Measurements from ENCODE around the gene KAT2B. TPM values are rescaled to one million over a fixed set of nuclear protein-coding genes. Genes with fewer than 3 reads are reported as not detected.
"Not testable (repeated sequence)": the region's sequence is repeated elsewhere in the genome, so short reads cannot be mapped to it uniquely, and the experiment has no call there.

KAT2B gene
- polyA plus RNA-seq, 1 donor from 2014 or later = 14.2 TPM

DNA sequence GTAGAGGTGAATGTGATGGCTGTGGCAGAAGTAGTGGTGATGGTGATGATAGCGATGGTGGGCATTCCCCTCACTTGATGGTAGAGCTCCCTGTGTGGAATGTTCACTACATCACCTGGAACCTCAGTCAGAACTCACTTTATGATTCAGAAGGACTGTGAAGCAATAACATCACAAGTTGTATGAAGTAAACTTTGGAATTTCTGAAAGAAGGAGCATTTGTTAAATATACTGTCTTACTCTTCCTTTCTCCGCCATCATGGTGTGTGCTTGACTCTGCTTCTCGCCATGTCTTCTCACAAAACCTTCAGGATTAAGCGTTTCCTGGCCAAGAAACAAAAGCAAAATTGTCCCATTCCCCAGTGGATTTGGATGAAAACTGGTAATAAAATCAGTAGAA, 28.1 kb upstream of the KAT2B start, which contains the start of gene PP2D1:
PP2D1 (minus strand) TSS at position 101 of the 400 bp plus-strand sequence. CDS start 192 bp downstream, outside the sequence.
- Histone ChIP-seq H3K4me3 (ENCODE audit: low read length) (no peak within 1 kb of the TSS), H3K9me3 (ENCODE audit: low read length) (no peaks in the 10 kb centered on the region), H3K4me2 (ENCODE audit: low read length) (no peak within 1 kb of the TSS), H3K9me2 (ENCODE audit: insufficient read depth, low read length) (no peaks in the 10 kb centered on the region), H3K9ac (ENCODE audit: low read length) (no peak within 1 kb of the TSS), H3K36me3 (ENCODE audit: insufficient read depth, low read length) (no peaks in the 10 kb centered on the region), H4K20me1 (ENCODE audit: insufficient read depth) (no peaks in the 10 kb centered on the region), H3K27ac (ENCODE audit: low read length) (no peak within 1 kb of the TSS), H3K27me3 (ENCODE audit: insufficient read depth, low read depth, low read length) (no peaks in the 10 kb centered on the region), H3K79me2 (replicated peaks; ENCODE audit: insufficient read depth, low read length) (no peaks in the 10 kb centered on the region), H2AFZ (ENCODE audit: low read depth, low read length) (no peak within 1 kb of the TSS), H3F3A (ENCODE audit: insufficient read depth, low read length, poor library complexity, severe bottlenecking) (no peaks in the 10 kb centered on the region)
- TF ChIP-seq SMC3 (conservative IDR thresholded peaks at IDR 0.05; ENCODE audit: poor library complexity) (no peak), EP300 (conservative IDR thresholded peaks at IDR 0.05; ENCODE audit: poor library complexity, severe bottlenecking) (no peak), MXI1 (conservative IDR thresholded peaks at IDR 0.05; ENCODE audit: poor library complexity, severe bottlenecking) (no peak), EZH2 (IDR thresholded peaks at IDR 0.05; ENCODE audit: borderline replicate concordance, insufficient read depth, low read length, poor library complexity, severe bottlenecking) (no peak), POLR2AphosphoS5 (IDR thresholded peaks at IDR 0.05) (no peak), RAD21 (conservative IDR thresholded peaks at IDR 0.05) (no peak), TAF1 (IDR thresholded peaks at IDR 0.05; ENCODE audit: low read depth) (no peak)
- TF ChIP-seq, protein P1, sequence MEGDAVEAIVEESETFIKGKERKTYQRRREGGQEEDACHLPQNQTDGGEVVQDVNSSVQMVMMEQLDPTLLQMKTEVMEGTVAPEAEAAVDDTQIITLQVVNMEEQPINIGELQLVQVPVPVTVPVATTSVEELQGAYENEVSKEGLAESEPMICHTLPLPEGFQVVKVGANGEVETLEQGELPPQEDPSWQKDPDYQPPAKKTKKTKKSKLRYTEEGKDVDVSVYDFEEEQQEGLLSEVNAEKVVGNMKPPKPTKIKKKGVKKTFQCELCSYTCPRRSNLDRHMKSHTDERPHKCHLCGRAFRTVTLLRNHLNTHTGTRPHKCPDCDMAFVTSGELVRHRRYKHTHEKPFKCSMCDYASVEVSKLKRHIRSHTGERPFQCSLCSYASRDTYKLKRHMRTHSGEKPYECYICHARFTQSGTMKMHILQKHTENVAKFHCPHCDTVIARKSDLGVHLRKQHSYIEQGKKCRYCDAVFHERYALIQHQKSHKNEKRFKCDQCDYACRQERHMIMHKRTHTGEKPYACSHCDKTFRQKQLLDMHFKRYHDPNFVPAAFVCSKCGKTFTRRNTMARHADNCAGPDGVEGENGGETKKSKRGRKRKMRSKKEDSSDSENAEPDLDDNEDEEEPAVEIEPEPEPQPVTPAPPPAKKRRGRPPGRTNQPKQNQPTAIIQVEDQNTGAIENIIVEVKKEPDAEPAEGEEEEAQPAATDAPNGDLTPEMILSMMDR (IDR thresholded peaks at IDR 0.05; ENCODE audit: poor library complexity, severe bottlenecking) = no peak
- TF ChIP-seq, protein P2, sequence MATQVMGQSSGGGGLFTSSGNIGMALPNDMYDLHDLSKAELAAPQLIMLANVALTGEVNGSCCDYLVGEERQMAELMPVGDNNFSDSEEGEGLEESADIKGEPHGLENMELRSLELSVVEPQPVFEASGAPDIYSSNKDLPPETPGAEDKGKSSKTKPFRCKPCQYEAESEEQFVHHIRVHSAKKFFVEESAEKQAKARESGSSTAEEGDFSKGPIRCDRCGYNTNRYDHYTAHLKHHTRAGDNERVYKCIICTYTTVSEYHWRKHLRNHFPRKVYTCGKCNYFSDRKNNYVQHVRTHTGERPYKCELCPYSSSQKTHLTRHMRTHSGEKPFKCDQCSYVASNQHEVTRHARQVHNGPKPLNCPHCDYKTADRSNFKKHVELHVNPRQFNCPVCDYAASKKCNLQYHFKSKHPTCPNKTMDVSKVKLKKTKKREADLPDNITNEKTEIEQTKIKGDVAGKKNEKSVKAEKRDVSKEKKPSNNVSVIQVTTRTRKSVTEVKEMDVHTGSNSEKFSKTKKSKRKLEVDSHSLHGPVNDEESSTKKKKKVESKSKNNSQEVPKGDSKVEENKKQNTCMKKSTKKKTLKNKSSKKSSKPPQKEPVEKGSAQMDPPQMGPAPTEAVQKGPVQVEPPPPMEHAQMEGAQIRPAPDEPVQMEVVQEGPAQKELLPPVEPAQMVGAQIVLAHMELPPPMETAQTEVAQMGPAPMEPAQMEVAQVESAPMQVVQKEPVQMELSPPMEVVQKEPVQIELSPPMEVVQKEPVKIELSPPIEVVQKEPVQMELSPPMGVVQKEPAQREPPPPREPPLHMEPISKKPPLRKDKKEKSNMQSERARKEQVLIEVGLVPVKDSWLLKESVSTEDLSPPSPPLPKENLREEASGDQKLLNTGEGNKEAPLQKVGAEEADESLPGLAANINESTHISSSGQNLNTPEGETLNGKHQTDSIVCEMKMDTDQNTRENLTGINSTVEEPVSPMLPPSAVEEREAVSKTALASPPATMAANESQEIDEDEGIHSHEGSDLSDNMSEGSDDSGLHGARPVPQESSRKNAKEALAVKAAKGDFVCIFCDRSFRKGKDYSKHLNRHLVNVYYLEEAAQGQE (IDR thresholded peaks at IDR 0.05; ENCODE audit: borderline replicate concordance) = no peak

DNA sequence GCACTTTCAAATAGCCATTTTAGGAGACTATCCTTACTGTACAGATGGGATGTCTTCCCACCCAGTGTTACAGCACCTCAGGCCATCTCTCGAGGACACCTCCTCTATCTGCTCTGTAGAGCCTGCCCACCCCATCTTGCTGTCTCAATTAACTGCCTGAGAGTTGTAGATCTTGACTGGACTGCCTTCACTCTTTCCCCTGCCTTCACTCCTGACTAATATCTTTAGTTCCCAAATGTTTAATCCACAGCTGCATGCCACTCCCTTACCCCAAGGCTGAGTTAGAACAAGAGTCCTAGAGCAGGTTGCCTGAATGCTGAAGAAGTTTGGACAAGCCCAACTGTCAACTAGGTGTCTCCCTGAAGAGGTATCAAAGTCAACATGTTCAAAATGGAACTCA, 26.9 kb upstream of the KAT2B start:
- Histone ChIP-seq H3K4me2 (ENCODE audit: low read length) (no peak overlapping the region), H3K27me3 (ENCODE audit: insufficient read depth, low read depth, low read length) (no peaks in the 10 kb centered on the region), H3K9me3 (ENCODE audit: low read length) (no peaks in the 10 kb centered on the region), H3K36me3 (ENCODE audit: insufficient read depth, low read length) (no peaks in the 10 kb centered on the region), H3K79me2 (replicated peaks; ENCODE audit: insufficient read depth, low read length) (no peaks in the 10 kb centered on the region), H3K4me3 (ENCODE audit: low read length) (no peak overlapping the region), H3K27ac (ENCODE audit: low read length) (no peak overlapping the region), H3K9ac (ENCODE audit: low read length) (no peak overlapping the region), H3K9me2 (ENCODE audit: insufficient read depth, low read length) (no peaks in the 10 kb centered on the region), H2AFZ (ENCODE audit: low read depth, low read length) (no peak overlapping the region), H4K20me1 (ENCODE audit: insufficient read depth) (no peaks in the 10 kb centered on the region), H3F3A (ENCODE audit: insufficient read depth, low read length, poor library complexity, severe bottlenecking) (no peaks in the 10 kb centered on the region)
- no peak for TF ChIP-seq TAF1 (IDR thresholded peaks at IDR 0.05; ENCODE audit: low read depth)
- no peak for TF ChIP-seq SMC3 (conservative IDR thresholded peaks at IDR 0.05; ENCODE audit: poor library complexity)

DNA sequence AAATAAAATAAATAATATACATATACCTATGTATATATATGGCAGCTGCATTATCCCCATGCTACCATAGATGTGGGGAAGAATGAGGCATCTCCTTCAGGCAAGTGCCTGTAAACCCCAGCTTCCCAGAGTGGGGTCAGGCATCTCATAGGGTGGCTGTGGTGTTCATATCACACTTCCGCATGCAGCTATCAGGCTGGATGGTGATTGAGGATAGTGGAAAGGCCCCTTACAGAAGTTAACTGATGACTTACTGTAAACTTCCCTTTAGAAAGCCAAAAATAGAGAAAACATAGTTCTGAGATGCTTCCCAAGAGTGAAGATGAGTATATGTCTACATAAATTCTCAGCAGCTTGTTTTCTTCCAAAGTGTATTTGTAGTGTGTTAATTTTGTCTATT, 24.7 kb upstream of the KAT2B start:
- TF ChIP-seq SMC3 (conservative IDR thresholded peaks at IDR 0.05; ENCODE audit: poor library complexity) (no peak), EP300 (conservative IDR thresholded peaks at IDR 0.05; ENCODE audit: poor library complexity, severe bottlenecking) (no peak)
- H3K4me3 ChIP-seq (ENCODE audit: low read length) = no peak overlapping the region
- no peaks in the 10 kb centered on the region for H3K27me3 ChIP-seq (ENCODE audit: insufficient read depth, low read depth, low read length)
- no peaks in the 10 kb centered on the region for H4K20me1 ChIP-seq (ENCODE audit: insufficient read depth)
- H3K79me2 ChIP-seq (replicated peaks; ENCODE audit: insufficient read depth, low read length) = no peaks in the 10 kb centered on the region
- no peak overlapping the region for H3K9ac ChIP-seq (ENCODE audit: low read length)
- H2AFZ ChIP-seq (ENCODE audit: low read depth, low read length) = no peak overlapping the region
- no peaks in the 10 kb centered on the region for H3K9me2 ChIP-seq (ENCODE audit: insufficient read depth, low read length)
- H3F3A ChIP-seq (ENCODE audit: insufficient read depth, low read length, poor library complexity, severe bottlenecking) = no peaks in the 10 kb centered on the region
- H3K4me2 ChIP-seq (ENCODE audit: low read length) = no peak overlapping the region
- no peaks in the 10 kb centered on the region for H3K36me3 ChIP-seq (ENCODE audit: insufficient read depth, low read length)
- H3K9me3 ChIP-seq (ENCODE audit: low read length) = no peaks in the 10 kb centered on the region
- no peak overlapping the region for H3K27ac ChIP-seq (ENCODE audit: low read length)

DNA sequence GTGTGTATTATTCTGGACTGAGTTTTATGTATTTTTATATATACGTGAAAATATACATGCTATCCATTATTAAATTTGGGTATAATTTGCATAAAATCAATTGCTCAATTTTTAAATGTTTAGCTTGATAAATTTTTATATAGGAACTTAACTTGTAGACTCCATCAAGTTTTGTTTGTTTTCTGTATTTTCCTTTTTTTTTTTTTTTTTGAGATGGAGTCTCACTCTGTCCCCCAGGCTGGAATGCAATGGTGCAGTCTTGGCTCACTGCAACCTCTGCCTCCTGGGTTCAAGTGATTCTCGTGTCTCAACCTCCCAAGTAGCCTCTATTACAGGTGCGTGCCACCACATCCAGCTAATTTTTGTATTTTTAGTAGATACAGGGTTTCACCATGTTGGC, 24.2 kb upstream of the KAT2B start:
- not testable (repeated sequence) for H3K4me2 ChIP-seq (ENCODE audit: low read length); H2AFZ ChIP-seq (ENCODE audit: low read depth, low read length); H3K4me3 ChIP-seq (ENCODE audit: low read length); H3K9me2 ChIP-seq (ENCODE audit: insufficient read depth, low read length); H3F3A ChIP-seq (ENCODE audit: insufficient read depth, low read length, poor library complexity, severe bottlenecking); H3K9ac ChIP-seq (ENCODE audit: low read length); H3K27me3 ChIP-seq (ENCODE audit: insufficient read depth, low read depth, low read length); H4K20me1 ChIP-seq (ENCODE audit: insufficient read depth); H3K9me3 ChIP-seq (ENCODE audit: low read length); H3K79me2 ChIP-seq (replicated peaks; ENCODE audit: insufficient read depth, low read length); H3K36me3 ChIP-seq (ENCODE audit: insufficient read depth, low read length); H3K27ac ChIP-seq (ENCODE audit: low read length)

Data from neural cell (in vitro differentiated cells).